Endothelial cell of umbilical vein (primary cell): ENCODE results near the gene P2RY6. TPM values are rescaled to one million over a fixed set of nuclear protein-coding genes. Genes with fewer than 3 reads are reported as not detected.

Experiments
- BruUV-seq: library from RNA; stranded (reverse); fragments of 400-500 nt; replicated peaks from 2 replicates; lab custom pipeline; 2021; lab: Mats Ljungman, UMichigan
- CTCF ChIA-PET: fragments of 300-600, 350-600 bp; sonication (Branson Sonifier 250); formaldehyde crosslinking; loops from one replicate; lab custom pipeline; 2021; ENCODE audit warnings: antibody characterized with exemption, inconsistent platforms; lab: Charles Lee
- POLR2A ChIA-PET: fragments of 300-600, 350-600 bp; sonication (Branson Sonifier 250); formaldehyde crosslinking; loops from one replicate; lab custom pipeline; 2021; ENCODE audit warnings: antibody characterized with exemption, inconsistent platforms; lab: Charles Lee
- DNase-seq: peaks from one replicate; pipeline ENCODE4 v3.0.0-alpha.2; 2011; ENCODE audit warnings: low read depth, low spot score
- FAIRE-seq: peaks from 2 replicates; lab custom pipeline; 2011; peaks lifted over from hg19 to GRCh38; lab: Jason Lieb, UNC
- H2AFZ ChIP-seq: 2 replicates; pipeline ENCODE4 v1.6.0; 2012; ENCODE audit warnings: low read depth, low read length, control low read depth, inconsistent platforms
- H3K27ac ChIP-seq: 2 replicates; pipeline ENCODE4 v1.5.1; 2011; ENCODE audit warnings: low read depth, mild to moderate bottlenecking, control low read depth, low read length, moderate library complexity; ENCODE audit not compliant: insufficient read depth
- H3K27me3 ChIP-seq, 2 experiments: 2 replicates each; pipeline versions ENCODE4 v1.6.0 to v1.6.1; 2011; ENCODE audit warnings: low read length in 2 of 2, mixed read lengths in 1 of 2; ENCODE audit not compliant: control insufficient read depth in 2 of 2, insufficient read depth in 2 of 2
- H3K36me3 ChIP-seq, 2 experiments: 2 replicates in 1 of 2; 3 replicates in 1 of 2; pipeline ENCODE4 v1.5.1; 2011; ENCODE audit warnings: low read length in 2 of 2, mild to moderate bottlenecking in 1 of 2, moderate library complexity in 1 of 2; ENCODE audit not compliant: control insufficient read depth in 2 of 2, insufficient read depth in 2 of 2; ENCODE audit errors: extremely low read depth in 1 of 2
- H3K4me1 ChIP-seq: 3 replicates; pipeline ENCODE4 v1.5.1; 2011; ENCODE audit warnings: mild to moderate bottlenecking, low read length; ENCODE audit not compliant: control insufficient read depth, insufficient read depth; ENCODE audit errors: extremely low read depth
- H3K4me2 ChIP-seq: 2 replicates; pipeline ENCODE4 v1.6.1; 2011; ENCODE audit warnings: low read length, control low read depth, mixed read lengths; ENCODE audit not compliant: insufficient read depth
- H3K4me3 ChIP-seq, 3 experiments: fragments of 200-600 bp in 1 of 3; sonication (generic), shearing (Covaris generic) in 1 of 3; replicated peaks in 1 of 3; 2 replicates each; pipeline ENCODE4 v1.5.1; 2011 to 2016; ENCODE audit warnings: control low read depth in 3 of 3, low read length in 3 of 3, mild to moderate bottlenecking in 2 of 3, inconsistent platforms in 1 of 3, low read depth in 1 of 3, moderate library complexity in 1 of 3; ENCODE audit not compliant: insufficient read depth in 1 of 3
- H3K79me2 ChIP-seq: 2 replicates; pipeline ENCODE4 v1.6.0; 2012; ENCODE audit warnings: low read length, inconsistent platforms; ENCODE audit not compliant: control insufficient read depth, insufficient read depth
- H3K9ac ChIP-seq: replicated peaks from 2 replicates; pipeline ENCODE3; 2011; ENCODE audit warnings: low read length, control low read depth; ENCODE audit not compliant: insufficient read depth; ENCODE audit errors: extremely low read depth
- H3K9me1 ChIP-seq: replicated peaks from 3 replicates; pipeline ENCODE4 v1.6.0; 2011; ENCODE audit warnings: mild to moderate bottlenecking, low read length; ENCODE audit not compliant: control insufficient read depth, insufficient read depth; ENCODE audit errors: extremely low read depth
- H3K9me3 ChIP-seq: replicated peaks from 2 replicates; pipeline ENCODE4 v1.5.1; 2012; ENCODE audit warnings: low read length, inconsistent platforms; ENCODE audit not compliant: control insufficient read depth, insufficient read depth
- H4K20me1 ChIP-seq: replicated peaks from 2 replicates; pipeline ENCODE3; 2011; ENCODE audit warnings: mild to moderate bottlenecking, low read length; ENCODE audit not compliant: control insufficient read depth, insufficient read depth; ENCODE audit errors: extremely low read depth
- CTCF ChIP-seq, 2 donors: IDR thresholded peaks; 1 replicate in 1 of 2; 2 replicates in 1 of 2; pipeline ENCODE4 v1.5.1; 2011; ENCODE audit warnings: low read length in 2 of 2, mild to moderate bottlenecking in 2 of 2, moderate library complexity in 2 of 2, control low read depth in 1 of 2, inconsistent platforms in 1 of 2, low read depth in 1 of 2; ENCODE audit not compliant: insufficient read depth in 1 of 2; ENCODE audit errors: extremely low read depth in 1 of 2
- EZH2 ChIP-seq: IDR thresholded peaks from 2 replicates; pipeline ENCODE4 v1.6.1; 2012; ENCODE audit warnings: borderline replicate concordance, low read depth, mild to moderate bottlenecking, moderate library complexity, low read length, inconsistent platforms; ENCODE audit not compliant: severe bottlenecking
- JUN ChIP-seq: IDR thresholded peaks from 2 replicates; pipeline ENCODE4 v1.6.1; 2011; ENCODE audit warnings: borderline replicate concordance, low read depth; ENCODE audit not compliant: insufficient read length, insufficient read depth
- MAX ChIP-seq: IDR thresholded peaks from 2 replicates; pipeline ENCODE4 v1.6.1; 2011; ENCODE audit not compliant: insufficient read depth, insufficient read length
- MYC ChIP-seq: IDR thresholded peaks from one replicate; pipeline ENCODE4 v1.6.1; 2011; ENCODE audit warnings: mild to moderate bottlenecking, low read depth, low read length
- POLR2A ChIP-seq: IDR thresholded peaks from 2 replicates; pipeline ENCODE4 v1.6.1; 2012; ENCODE audit warnings: low read depth, mild to moderate bottlenecking, control low read depth, low read length
- POLR2AphosphoS5 ChIP-seq: IDR thresholded peaks from 2 replicates; pipeline ENCODE4 v1.6.1; 2012; ENCODE audit warnings: low read depth, mild to moderate bottlenecking, control low read depth, low read length, moderate library complexity; ENCODE audit not compliant: insufficient read depth
- dilution Hi-C: fragments of 300-500 bp; cut with MboI; formaldehyde crosslinking; loops from one replicate; pipeline ENCODE4 v1.15.0; 2019; ENCODE audit warnings: low sequenced_read_pairs; ENCODE audit not compliant: extremely low pct_ligation_motif_present
- intact Hi-C: fragments of 100-400 bp; cut with micrococcal nuclease; formaldehyde crosslinking; loops from one replicate; pipeline ENCODE4 v1.10.0; 2022
- polyA plus RNA-seq, 4 experiments: library from polyadenylated mRNA; depleted of rRNA in 3 of 4; stranded (reverse) in 3 of 4; unstranded in 1 of 4; fragments of >200 nt; gene quantifications; 2 replicates each; pipeline versions ENCODE4 v1.2.1 to v1.2.3, GENCODE V29; 2011 to 2012; ENCODE audit warnings: missing spikeins in 1 of 4
- total RNA-seq: library from RNA; stranded (reverse); gene quantifications from 2 replicates; pipeline ENCODE4 v1.2.3, GENCODE V29; 2021

P2RY6 gene
- total and polyA plus RNA-seq, 2 donors (not counting 3 experiments of a cell fraction or from before 2014, with no cell fraction given): 0.47 TPM; not detected in 1

GRCh38 chr11:73241300-73241699 lies 30.8 kb upstream of the P2RY6 start:
- no peaks in the 10 kb centered on the region for H3K79me2 ChIP-seq
- TF ChIP-seq POLR2AphosphoS5: no peak
- no peak for TF ChIP-seq POLR2A
- TF ChIP-seq MAX: no peak
- no peak for TF ChIP-seq EZH2
- FAIRE-seq (no peak), DNase-seq (no peak)
- H3K4me2 ChIP-seq: no peak overlapping the region
- H3K9me3 ChIP-seq: no peaks in the 10 kb centered on the region
- no peak overlapping the region for H2AFZ ChIP-seq
- ChIA-PET POLR2A (no interaction called here), CTCF (interaction anchor here (1.4 to 2.3 kb wide), 5 partner anchors 48 to 94 kb away, joined by 4 to 15 read pairs (median 8); no protein-coding TSS in a partner anchor)
- no TSS peak for BruUV-seq
- no peaks in the 10 kb centered on the region for H3K36me3 ChIP-seq
- no peak overlapping the region for H3K9ac ChIP-seq
- no peak overlapping the region for H3K27ac ChIP-seq
- intact Hi-C loops (no loop called here), dilution Hi-C loops (no loop called here)
- no peaks in the 10 kb centered on the region for H3K9me1 ChIP-seq
- peaks cover 12% of the 10 kb centered on the region for H3K4me1 ChIP-seq
- H3K27me3 ChIP-seq: no peaks in the 10 kb centered on the region
- H3K4me3 ChIP-seq: no peak overlapping the region
- no peaks in the 10 kb centered on the region for H4K20me1 ChIP-seq

- ChIA-PET CTCF (interaction anchor here (0.7 to 4.8 kb wide), 17 partner anchors 9 to 517 kb away, joined by 3 to 56 read pairs (median 5); partner anchors contain the start of gene P2RY2), POLR2A (interaction anchor here (0.6 kb wide), 1 partner anchor 56 kb away, joined by 3 read pairs; no protein-coding TSS in a partner anchor)
- BruUV-seq: no TSS peak
- Histone ChIP-seq H3K27me3 (no peaks in the 10 kb centered on the region), H3K27ac (no peak overlapping the region), H3K4me2 (peak overlapping the region; percentile 5), H3K79me2 (no peaks in the 10 kb centered on the region), H3K9me3 (no peaks in the 10 kb centered on the region), H3K4me3 (no peak overlapping the region), H3K36me3 (no peaks in the 10 kb centered on the region), H3K9ac (peak overlapping the region; percentile 26), H3K4me1 (peaks cover 11% of the 10 kb centered on the region), H3K9me1 (no peaks in the 10 kb centered on the region), H2AFZ (peak overlapping the region; percentile 93), H4K20me1 (no peaks in the 10 kb centered on the region)
- FAIRE-seq (peak; percentile 94), DNase-seq (peak; percentile 84)
- TF ChIP-seq CTCF (IDR thresholded peaks at IDR 0.05; ENCODE audit: extremely low read depth in 1 of 2, insufficient read depth in 1 of 2, low read depth in 1 of 2, low read length in 2 of 2) (peak; percentile 88 to 89), MYC (no peak), JUN (no peak)
- intact Hi-C loops: loop anchor here (1.0 to 2.0 kb wide), 8 partner anchors 24 to 517 kb away; partner anchors contain the start of genes FCHSD2 and P2RY2
- dilution Hi-C loops: no loop called here
Observed at GRCh38 chr11:73242251-73243092, 29.7 kb upstream of the P2RY6 start.
